ENCODE data around the gene CXCR3.

The CXCR3 gene

GRCh38 chrX:71637253-71637618 is 18.9 kb upstream of the CXCR3 start:
- peak overlapping the region; percentile 28; the same call in 1 of the 2 replicates for H3K27ac ChIP-seq (ENCODE audit: low read depth, low read length)
- H3K4me1 ChIP-seq (ENCODE audit: control insufficient read depth, insufficient read depth, low read length, unreplicated experiment): peaks cover 19% of the 10 kb centered on the region
- no peaks in the 10 kb centered on the region for H3K79me2 ChIP-seq (ENCODE audit: control insufficient read depth, insufficient read depth, low read length, unreplicated experiment)
- no peaks in the 10 kb centered on the region for H3K27me3 ChIP-seq (ENCODE audit: insufficient read depth, low read length)
- no peaks in the 10 kb centered on the region for H3K36me3 ChIP-seq (ENCODE audit: insufficient read depth, low read length)
- no peak overlapping the region for H3K4me3 ChIP-seq (ENCODE audit: low read depth, low read length)
- no peak overlapping the region for H2AFZ ChIP-seq (ENCODE audit: low read length, unreplicated experiment)

- no peak overlapping the region for H2AFZ ChIP-seq (ENCODE audit: low read length, unreplicated experiment)
- H3K4me1 ChIP-seq (ENCODE audit: control insufficient read depth, insufficient read depth, low read length, unreplicated experiment): peaks cover 19% of the 10 kb centered on the region
- no peak overlapping the region for H3K27ac ChIP-seq (ENCODE audit: low read depth, low read length)
- H3K79me2 ChIP-seq (ENCODE audit: control insufficient read depth, insufficient read depth, low read length, unreplicated experiment): no peaks in the 10 kb centered on the region
- H3K27me3 ChIP-seq (ENCODE audit: insufficient read depth, low read length): no peaks in the 10 kb centered on the region
- no peaks in the 10 kb centered on the region for H3K36me3 ChIP-seq (ENCODE audit: insufficient read depth, low read length)
- no peak overlapping the region for H3K4me3 ChIP-seq (ENCODE audit: low read depth, low read length)
Observed at GRCh38 chrX:71636438-71637252, 18.3 kb upstream of the CXCR3 start.

DNA sequence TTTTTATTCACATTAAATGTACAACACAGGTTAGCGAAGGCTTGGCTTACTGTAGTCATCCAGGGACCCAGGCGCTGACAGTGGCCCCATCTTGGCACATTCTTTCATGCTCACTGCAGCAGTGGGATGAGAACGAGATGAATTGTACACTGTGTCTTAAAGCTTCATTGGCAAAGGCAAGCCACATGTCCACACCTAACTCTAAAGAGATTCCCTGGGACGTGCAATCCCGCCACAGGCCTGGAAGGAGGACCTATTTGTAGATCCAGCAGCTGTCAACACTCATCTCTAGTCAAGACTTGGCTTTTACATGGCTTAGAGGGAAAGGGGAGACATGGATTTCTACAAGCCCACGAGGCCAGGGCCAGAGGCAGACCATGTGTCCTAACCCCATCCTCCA is 16.1 kb upstream of the CXCR3 start:
- H3K36me3 ChIP-seq (ENCODE audit: insufficient read depth, low read length): no peaks in the 10 kb centered on the region
- peaks cover 19% of the 10 kb centered on the region for H3K4me1 ChIP-seq (ENCODE audit: control insufficient read depth, insufficient read depth, low read length, unreplicated experiment)
- H2AFZ ChIP-seq (ENCODE audit: low read length, unreplicated experiment): no peak overlapping the region
- no peaks in the 10 kb centered on the region for H3K27me3 ChIP-seq (ENCODE audit: insufficient read depth, low read length)
- no peak overlapping the region for H3K4me3 ChIP-seq (ENCODE audit: low read depth, low read length)
- H3K79me2 ChIP-seq (ENCODE audit: control insufficient read depth, insufficient read depth, low read length, unreplicated experiment): no peaks in the 10 kb centered on the region
- no peak overlapping the region for H3K27ac ChIP-seq (ENCODE audit: low read depth, low read length)

GRCh38 chrX:71632923-71633657 is 14.8 kb upstream of the CXCR3 start:
- H3K27me3 ChIP-seq (ENCODE audit: insufficient read depth, low read length): no peaks in the 10 kb centered on the region
- no peak overlapping the region for H3K27ac ChIP-seq (ENCODE audit: low read depth, low read length)
- H3K79me2 ChIP-seq (ENCODE audit: control insufficient read depth, insufficient read depth, low read length, unreplicated experiment): no peaks in the 10 kb centered on the region
- no peak overlapping the region for H2AFZ ChIP-seq (ENCODE audit: low read length, unreplicated experiment)
- H3K4me3 ChIP-seq (ENCODE audit: low read depth, low read length): no peak overlapping the region
- peaks cover 19% of the 10 kb centered on the region for H3K4me1 ChIP-seq (ENCODE audit: control insufficient read depth, insufficient read depth, low read length, unreplicated experiment)
- no peaks in the 10 kb centered on the region for H3K36me3 ChIP-seq (ENCODE audit: insufficient read depth, low read length)

DNA sequence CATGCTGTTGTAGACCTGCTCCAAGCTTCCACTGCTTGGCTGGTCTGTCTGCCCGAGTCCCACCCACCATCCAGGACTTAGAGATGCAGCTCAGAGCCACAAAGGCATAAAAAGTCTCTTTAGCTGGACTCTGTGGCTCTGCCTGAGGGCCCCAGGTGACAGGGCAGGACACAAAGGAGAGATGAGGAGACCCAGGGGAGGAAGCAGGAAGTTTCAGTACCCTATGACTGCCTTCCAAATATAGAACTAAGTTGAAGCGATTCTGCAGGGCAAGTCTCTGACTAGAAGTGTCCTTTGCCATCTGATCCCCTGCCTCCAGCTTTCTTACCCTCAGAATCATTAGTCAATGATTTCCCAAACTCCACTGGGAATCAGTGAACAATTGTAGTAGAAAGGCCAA is 11.2 kb upstream of the CXCR3 start:
- no peak overlapping the region for H2AFZ ChIP-seq (ENCODE audit: low read length, unreplicated experiment)
- no peaks in the 10 kb centered on the region for H3K4me1 ChIP-seq (ENCODE audit: control insufficient read depth, insufficient read depth, low read length, unreplicated experiment)
- H3K36me3 ChIP-seq (ENCODE audit: insufficient read depth, low read length): no peaks in the 10 kb centered on the region
- H3K27ac ChIP-seq (ENCODE audit: low read depth, low read length): no peak overlapping the region
- H3K4me3 ChIP-seq (ENCODE audit: low read depth, low read length): no peak overlapping the region
- no peaks in the 10 kb centered on the region for H3K79me2 ChIP-seq (ENCODE audit: control insufficient read depth, insufficient read depth, low read length, unreplicated experiment)
- H3K27me3 ChIP-seq (ENCODE audit: insufficient read depth, low read length): no peaks in the 10 kb centered on the region

GRCh38 chrX:71627588-71628404 is 9.5 kb upstream of the CXCR3 start:
- Histone ChIP-seq H3K79me2 (ENCODE audit: control insufficient read depth, insufficient read depth, low read length, unreplicated experiment) (no peaks in the 10 kb centered on the region), H3K27me3 (ENCODE audit: insufficient read depth, low read length) (no peaks in the 10 kb centered on the region), H3K36me3 (ENCODE audit: insufficient read depth, low read length) (no peaks in the 10 kb centered on the region), H3K4me3 (ENCODE audit: low read depth, low read length) (no peak overlapping the region), H3K27ac (ENCODE audit: low read depth, low read length) (no peak overlapping the region), H2AFZ (ENCODE audit: low read length, unreplicated experiment) (no peak overlapping the region), H3K4me1 (ENCODE audit: control insufficient read depth, insufficient read depth, low read length, unreplicated experiment) (no peaks in the 10 kb centered on the region)

GRCh38 chrX:71626576-71626975 is 8.3 kb upstream of the CXCR3 start:
- Histone ChIP-seq H3K27ac (ENCODE audit: low read depth, low read length) (no peak overlapping the region), H3K4me1 (ENCODE audit: control insufficient read depth, insufficient read depth, low read length, unreplicated experiment) (no peaks in the 10 kb centered on the region), H3K36me3 (ENCODE audit: insufficient read depth, low read length) (no peaks in the 10 kb centered on the region), H3K27me3 (ENCODE audit: insufficient read depth, low read length) (no peaks in the 10 kb centered on the region), H3K79me2 (ENCODE audit: control insufficient read depth, insufficient read depth, low read length, unreplicated experiment) (no peaks in the 10 kb centered on the region), H2AFZ (ENCODE audit: low read length, unreplicated experiment) (no peak overlapping the region), H3K4me3 (ENCODE audit: low read depth, low read length) (no peak overlapping the region)

- Histone ChIP-seq H3K4me3 (ENCODE audit: low read depth, low read length) (no peak overlapping the region), H3K36me3 (ENCODE audit: insufficient read depth, low read length) (no peaks in the 10 kb centered on the region), H3K4me1 (ENCODE audit: control insufficient read depth, insufficient read depth, low read length, unreplicated experiment) (no peaks in the 10 kb centered on the region), H3K27ac (ENCODE audit: low read depth, low read length) (no peak overlapping the region), H3K27me3 (ENCODE audit: insufficient read depth, low read length) (no peaks in the 10 kb centered on the region), H3K79me2 (ENCODE audit: control insufficient read depth, insufficient read depth, low read length, unreplicated experiment) (no peaks in the 10 kb centered on the region), H2AFZ (ENCODE audit: low read length, unreplicated experiment) (no peak overlapping the region)
Observed at GRCh38 chrX:71625471-71625870, 7.2 kb upstream of the CXCR3 start.

DNA sequence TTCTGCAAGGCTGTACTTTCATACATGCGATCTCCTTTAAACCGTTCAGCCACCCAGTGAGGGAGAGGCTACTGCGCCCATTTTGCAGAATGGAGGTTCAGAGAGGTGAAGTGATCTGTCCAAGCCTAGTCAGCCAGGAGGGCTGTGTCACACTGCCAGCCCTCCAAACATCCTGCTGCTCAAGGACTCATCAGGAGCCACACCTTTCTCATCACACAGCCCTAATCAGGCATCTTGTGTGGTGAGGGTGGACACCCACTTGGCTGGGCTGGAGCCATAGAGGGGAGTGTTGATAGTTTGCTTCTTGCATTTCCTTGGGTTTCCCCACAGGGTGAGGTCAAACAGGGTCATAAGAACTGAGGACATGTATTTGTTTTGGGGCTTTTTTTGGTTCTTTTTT is 5.4 kb upstream of the CXCR3 start:
- Histone ChIP-seq H2AFZ (ENCODE audit: low read length, unreplicated experiment) (no peak overlapping the region), H3K4me3 (ENCODE audit: low read depth, low read length) (no peak overlapping the region), H3K27me3 (ENCODE audit: insufficient read depth, low read length) (no peaks in the 10 kb centered on the region), H3K4me1 (ENCODE audit: control insufficient read depth, insufficient read depth, low read length, unreplicated experiment) (no peaks in the 10 kb centered on the region), H3K79me2 (ENCODE audit: control insufficient read depth, insufficient read depth, low read length, unreplicated experiment) (no peaks in the 10 kb centered on the region), H3K36me3 (ENCODE audit: insufficient read depth, low read length) (no peaks in the 10 kb centered on the region), H3K27ac (ENCODE audit: low read depth, low read length) (no peak overlapping the region)

DNA sequence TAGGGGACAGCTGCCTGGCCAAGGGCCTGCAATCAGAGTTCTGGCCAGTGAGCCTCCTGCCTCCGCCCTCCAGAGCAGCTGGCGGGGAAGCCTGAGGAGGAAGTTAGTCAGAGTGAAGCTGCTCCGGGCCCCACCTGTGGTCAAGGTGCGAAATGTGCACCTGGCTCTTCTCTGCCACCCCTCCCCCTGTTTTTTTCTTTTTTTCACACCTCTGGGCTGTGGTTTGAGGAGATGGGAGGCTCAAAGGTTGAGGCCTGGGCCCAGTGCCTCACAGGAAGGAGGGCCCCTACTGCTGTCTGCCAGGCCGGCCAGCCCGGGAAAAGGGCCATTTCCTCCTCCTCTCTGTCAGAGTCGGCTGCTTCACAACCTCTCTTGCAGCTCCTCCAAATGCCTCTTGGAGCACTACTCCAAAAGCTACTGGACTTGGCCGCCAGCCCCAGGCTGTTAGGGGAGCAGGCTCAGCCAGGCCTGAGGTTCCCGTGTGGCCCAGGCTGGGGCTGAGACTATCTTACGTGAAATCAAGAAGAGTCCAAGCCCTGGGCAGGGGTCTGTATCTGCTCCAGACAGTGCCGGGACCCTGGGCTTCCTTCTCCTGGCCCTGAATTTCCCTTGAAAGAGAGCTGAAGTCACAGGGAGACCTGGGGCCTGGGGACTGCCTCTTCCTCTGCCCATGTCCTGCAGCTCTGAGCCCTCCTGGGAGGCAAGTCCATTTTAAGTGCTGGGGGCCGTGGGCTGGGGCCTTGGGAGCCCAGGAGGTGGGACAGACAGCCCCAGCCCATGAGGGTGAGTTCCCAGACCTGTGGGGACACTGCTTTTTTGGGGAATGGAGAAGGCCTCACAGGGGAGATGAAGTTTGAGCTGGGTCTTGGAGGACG is 4.5 kb upstream of the CXCR3 start:
- no peaks in the 10 kb centered on the region for H3K79me2 ChIP-seq (ENCODE audit: control insufficient read depth, insufficient read depth, low read length, unreplicated experiment)
- H3K4me3 ChIP-seq (ENCODE audit: low read depth, low read length): no peak overlapping the region
- no peak overlapping the region for H3K27ac ChIP-seq (ENCODE audit: low read depth, low read length)
- no peaks in the 10 kb centered on the region for H3K4me1 ChIP-seq (ENCODE audit: control insufficient read depth, insufficient read depth, low read length, unreplicated experiment)
- H3K36me3 ChIP-seq (ENCODE audit: insufficient read depth, low read length): no peaks in the 10 kb centered on the region
- H3K27me3 ChIP-seq (ENCODE audit: insufficient read depth, low read length): no peaks in the 10 kb centered on the region
- H2AFZ ChIP-seq (ENCODE audit: low read length, unreplicated experiment): no peak overlapping the region

Data from ACC112 (cell line).